Activated T-cell treated with anti-CD3 and anti-CD28 coated beads for 4 hours (primary cell): ENCODE results near the gene SHISA9.

Experiments used
- DNase-seq: peaks from one replicate; pipeline ENCODE4 v3.0.0-alpha.2; 2020

SHISA9 gene

GRCh38 chr16:13203725-13204124, 302.3 kb downstream of the SHISA9 start:
- no peak for DNase-seq

DNA sequence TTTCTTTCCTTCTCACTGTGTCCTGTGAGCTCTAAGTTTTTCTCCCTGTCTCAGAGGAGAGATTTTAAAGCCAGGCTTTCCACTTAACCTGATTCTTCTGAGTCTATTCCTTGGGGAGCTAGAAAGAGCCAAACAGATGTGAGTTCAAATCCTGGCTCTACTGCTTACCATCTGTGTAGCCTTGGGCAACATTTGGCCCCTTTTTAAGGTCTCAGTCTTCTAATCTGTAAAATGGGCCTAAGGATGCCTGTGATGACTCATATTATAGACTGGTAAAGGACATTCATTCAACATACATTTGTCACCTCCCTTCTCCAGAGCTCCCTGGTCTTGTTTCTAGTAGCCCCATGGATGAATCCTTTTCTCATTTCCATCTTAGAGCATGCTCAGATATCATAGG, 304.0 kb downstream of the SHISA9 start:
- no peak for DNase-seq

GRCh38 chr16:13206606-13207005, 305.2 kb downstream of the SHISA9 start:
- no peak for DNase-seq

GRCh38 chr16:13207151-13207550, 305.8 kb downstream of the SHISA9 start:
- DNase-seq = no peak

GRCh38 chr16:13223666-13224065, 322.3 kb downstream of the SHISA9 start:
- no peak for DNase-seq

DNA sequence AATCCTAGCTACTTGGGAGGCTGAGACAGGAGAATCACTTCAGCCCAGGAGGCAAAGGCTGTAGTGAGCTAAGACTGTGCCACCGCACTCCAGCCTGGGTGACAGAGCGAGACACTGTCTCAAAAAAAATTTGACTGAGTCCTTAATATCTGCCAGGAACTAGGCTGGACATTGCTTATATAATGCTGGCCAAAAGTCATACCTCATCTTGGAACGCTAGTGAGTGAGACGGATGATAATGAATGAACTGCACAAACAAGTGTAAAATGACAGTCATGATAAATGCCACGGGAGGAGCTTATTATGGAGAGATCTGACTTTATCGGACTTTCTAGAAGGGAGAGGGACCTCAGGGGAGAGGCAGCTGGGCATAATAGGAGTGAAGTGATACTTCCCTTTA, 327.6 kb downstream of the SHISA9 start:
- DNase-seq = no peak

- DNase-seq = no peak
These were observed 330.0 kb downstream of the SHISA9 start for GRCh38 chr16:13231365-13231764.

DNA sequence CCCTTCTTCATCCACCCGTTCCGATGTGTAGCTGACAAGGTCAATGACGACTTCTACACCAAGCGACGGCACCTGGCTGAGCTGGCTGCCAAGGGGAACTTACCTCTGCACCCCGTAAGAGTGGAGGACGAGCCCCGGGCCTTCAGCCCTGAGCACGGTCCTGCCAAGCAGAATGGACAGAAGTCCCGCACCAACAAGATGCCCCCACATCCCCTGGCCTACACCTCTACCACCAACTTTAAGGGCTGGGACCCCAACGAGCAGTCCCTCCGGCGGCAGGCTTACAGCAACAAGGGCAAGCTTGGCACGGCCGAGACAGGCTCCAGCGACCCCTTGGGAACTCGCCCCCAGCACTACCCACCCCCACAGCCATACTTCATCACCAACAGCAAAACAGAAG, 333.6 kb downstream of the SHISA9 start:
- no peak for DNase-seq

- no peak for DNase-seq
These were observed 334.9 kb downstream of the SHISA9 start for GRCh38 chr16:13236308-13236707.

DNA sequence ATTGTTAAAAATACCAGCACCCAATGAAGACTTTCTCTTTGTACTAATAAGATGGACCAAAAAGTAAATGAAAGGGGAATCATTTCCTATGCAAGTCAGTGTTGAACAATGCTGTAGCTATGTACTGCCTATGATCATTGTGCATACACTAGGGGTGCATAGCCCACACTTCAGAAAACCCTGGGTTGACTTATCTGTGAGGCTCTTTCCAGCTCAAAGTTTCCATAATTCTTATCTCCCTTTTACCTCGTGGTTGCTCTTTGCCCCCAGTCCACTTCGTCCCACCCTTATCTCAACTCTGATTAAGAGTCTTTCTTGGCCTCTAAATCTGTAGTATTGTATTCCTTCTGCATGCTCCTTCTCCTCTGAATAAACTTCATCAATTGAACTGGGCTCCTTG, 336.8 kb downstream of the SHISA9 start:
- DNase-seq = no peak

- DNase-seq = no peak
These were observed 340.8 kb downstream of the SHISA9 start for GRCh38 chr16:13242201-13242600.

DNA sequence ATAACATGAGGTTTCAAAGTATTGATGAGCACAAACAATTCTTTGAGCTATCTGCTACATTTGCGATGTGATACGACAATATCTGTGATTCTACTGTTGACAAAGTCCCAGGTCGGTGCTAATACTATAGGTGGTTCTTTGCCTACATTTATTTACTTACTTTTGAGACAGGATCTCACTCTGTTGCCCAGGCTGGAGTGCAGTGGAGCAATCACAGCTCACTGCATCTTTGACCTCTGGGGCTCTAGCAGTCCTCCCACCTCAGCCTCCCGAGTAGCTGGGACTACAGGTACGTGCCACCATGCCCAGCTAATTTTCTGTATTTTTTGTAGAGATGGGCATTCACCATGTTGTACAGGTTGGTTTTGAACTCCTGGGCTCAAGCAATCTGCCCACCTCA, 343.4 kb downstream of the SHISA9 start:
- no peak for DNase-seq

- DNase-seq = no peak
These were observed 344.4 kb downstream of the SHISA9 start for GRCh38 chr16:13245713-13246377.

GRCh38 chr16:13254998-13255614, 353.7 kb downstream of the SHISA9 start:
- no peak for DNase-seq

DNA sequence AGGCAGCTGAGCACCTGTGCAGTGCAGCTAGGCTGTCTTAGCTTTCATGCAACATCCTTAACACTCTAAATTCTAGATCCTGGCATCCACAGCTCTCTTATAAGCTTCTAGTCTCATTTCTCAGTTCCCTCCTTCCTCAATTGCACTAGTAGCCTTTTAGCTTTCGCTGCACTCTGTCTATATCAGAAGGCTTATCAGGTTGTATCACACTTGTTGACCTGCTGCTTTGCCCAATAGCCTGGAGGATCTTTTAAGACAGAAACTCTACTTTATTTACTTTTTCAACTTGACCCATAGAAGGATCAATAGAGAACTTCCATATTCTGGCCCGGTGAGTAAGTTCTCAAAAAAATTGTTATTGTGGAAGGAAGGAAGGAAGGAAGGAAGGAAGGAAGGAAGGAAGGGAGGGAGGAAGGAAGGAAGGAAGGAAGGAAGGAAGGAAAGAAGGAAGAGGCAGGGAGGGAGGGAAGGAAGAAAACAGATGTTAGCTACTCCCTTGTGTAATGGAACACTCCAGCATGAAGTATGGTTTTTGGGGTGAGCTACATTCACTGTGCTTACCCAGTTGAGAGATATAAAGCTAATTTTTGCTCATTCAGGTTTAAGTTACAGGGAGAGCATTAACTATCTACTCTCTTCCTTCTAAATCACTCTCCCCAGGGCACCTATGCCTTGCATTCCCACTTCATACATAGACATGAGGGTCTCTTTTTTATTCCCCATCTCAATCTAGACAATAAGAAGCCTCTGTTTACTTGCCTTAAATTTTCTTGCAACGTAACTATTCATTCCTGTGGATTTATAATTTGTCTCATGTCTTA, 361.1 kb downstream of the SHISA9 start:
- no peak for DNase-seq

GRCh38 chr16:13264749-13265552, 363.6 kb downstream of the SHISA9 start:
- no peak for DNase-seq

DNA sequence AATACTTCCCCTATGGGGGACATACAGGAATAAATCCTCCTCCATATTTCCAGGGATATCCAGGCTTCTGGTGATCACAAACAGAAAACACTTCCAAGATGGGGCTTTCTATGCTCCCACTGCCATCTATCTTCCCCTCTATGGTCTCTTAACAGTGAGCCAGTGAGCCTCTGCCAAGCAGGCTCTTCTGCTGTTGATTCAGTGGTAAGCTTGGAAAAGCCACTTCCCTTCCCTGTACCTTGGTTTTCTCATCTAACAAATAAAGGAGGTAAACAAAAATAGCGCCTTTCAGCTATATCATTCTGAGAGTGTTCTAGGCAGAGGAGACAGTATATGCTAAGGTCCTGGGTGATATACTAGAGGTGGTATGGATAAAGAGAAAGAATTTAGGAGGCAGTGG, 368.0 kb downstream of the SHISA9 start:
- DNase-seq = no peak

GRCh38 chr16:13269905-13270528, 368.6 kb downstream of the SHISA9 start:
- DNase-seq = no peak

- DNase-seq = no peak
These were observed 369.2 kb downstream of the SHISA9 start for GRCh38 chr16:13270602-13271001.

- no peak for DNase-seq
These were observed 388.1 kb downstream of the SHISA9 start for GRCh38 chr16:13289515-13289914.
